ENCODE data around the gene CAMKMT.

Gene CAMKMT

DNA sequence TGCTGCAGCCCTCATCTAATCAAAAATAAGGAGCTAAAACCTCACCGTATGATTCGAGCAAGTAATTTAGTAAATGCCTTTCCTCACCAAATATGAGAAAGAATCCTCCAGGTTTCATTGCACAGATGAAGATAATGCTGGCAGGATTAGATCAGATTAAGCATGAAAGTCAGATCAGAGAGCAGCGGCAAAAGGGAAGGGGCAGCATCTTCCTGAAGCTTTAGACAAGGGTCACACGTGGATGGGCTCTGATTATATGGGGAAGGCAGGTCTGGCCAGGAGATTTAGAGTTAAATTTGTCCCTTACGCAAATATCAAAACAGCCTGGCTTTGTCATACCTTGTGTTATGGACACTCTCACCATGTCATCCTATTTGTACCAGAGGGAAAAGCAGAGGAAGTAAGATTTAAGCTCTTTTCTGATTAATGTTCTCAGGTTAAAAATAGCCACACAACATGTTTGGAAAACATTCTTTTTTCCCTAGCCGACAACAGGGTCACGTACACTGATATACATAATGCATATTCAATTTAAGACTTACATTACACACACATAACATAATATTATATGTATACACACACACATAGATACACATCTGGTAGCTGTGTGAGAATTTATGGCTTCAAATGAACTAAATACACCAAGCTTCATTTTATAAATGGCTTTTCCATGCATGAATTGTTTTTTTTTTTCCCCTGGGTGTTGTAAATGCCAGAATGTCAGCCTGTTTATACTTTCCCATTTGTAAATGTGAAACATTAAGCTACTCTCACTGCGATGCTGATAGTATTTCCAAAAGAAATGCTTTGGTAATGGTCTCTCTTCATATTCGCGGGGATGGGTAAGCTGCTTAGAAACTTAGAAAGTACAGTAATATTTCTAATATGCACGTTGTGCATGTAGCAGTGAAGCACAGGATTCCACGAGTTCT is 383.5 kb downstream of the CAMKMT start:
- DNase-seq (ENCODE audit: low spot score) = no peak

DNA sequence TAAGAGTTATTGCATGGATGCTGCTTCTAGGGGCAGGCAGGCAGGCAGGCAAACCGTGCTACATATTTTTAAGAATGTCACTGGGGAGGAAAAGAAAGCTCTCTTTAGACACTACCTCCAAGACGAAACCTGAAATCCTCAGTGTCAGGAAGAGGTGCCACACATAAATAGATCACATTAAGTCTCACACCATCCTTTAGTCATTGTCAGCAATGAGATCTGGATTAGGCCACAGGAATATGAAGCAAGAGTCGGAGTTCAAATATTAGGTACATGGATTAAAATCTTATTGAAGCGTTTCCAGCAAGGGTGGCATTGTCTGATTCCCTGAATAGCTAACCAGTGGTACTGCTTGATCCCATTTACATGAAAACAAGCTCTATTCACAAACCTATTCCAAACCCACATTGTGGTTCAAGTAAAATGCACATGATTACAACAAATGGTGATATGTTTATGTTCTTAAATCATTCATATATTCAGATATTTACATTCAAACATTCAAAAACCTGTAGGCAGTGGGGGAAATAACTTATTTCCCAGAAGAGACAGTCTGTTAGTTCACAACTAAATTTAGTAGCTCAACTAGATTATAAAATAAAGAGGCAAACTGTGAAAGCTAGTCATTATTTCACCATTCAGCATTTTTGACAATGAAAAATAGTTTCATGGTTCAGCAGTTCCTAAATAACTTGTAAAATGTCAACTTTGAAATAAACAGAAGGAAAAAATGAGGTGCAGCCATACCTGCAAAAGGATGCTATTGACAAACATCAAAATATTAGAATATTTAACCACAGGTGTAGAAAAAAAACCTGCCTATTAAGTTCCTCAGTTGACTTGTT is 384.4 kb downstream of the CAMKMT start:
- no peak for DNase-seq (ENCODE audit: low spot score)

DNA sequence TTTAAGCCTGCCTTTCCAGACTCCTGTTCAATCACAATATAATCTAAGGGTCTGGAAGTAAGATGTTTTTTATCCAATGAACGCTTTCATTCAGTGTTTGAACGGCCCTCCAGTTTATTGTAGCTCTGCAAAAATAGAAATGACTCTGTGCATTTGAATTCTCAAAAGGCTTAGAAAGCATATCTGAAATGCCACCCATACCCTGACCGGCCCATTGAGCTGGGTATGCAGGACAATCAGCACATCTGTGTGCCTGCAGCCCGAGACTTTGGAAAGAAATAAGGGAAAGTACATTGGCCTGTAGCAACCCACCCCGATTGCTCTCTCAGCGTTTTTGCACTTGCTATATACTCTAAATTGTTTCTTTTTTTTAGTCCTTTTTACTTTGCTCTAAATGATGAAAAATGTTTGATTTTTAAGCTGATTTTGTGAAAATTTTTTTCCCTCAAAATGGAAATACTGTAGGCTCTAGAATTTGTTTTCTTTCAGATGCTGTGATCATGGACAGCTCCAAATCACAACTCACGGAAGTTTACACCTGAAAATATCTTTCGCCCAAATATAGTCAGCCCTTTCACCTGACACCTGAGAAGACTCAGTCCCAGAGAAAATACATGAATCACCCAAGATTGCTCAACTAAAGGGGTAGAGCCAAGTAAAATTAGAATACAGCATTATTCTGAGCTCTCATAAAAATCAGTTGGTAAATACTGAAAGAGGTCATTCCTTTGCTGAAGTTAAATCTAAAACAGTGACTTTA is 385.3 kb downstream of the CAMKMT start:
- DNase-seq (ENCODE audit: low spot score) = no peak

DNA sequence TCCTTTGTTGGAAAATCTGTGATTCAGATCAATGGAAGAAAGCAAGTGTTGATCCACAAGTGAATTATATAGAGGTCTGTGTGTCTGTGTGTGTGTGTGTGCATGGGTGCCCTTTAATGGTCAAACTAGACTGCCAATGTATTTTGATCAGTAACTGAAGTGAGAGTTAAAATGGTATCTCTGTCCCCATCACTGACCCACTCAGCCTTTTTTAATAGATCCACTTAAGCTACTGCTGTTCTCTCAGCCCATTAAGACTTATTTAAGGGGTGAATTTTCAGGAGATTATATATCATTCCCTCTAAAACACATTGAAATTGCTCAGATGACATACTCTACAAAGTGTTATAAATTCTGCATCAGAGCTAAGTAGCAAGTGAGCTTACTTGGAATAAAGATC is 386.0 kb downstream of the CAMKMT start:
- no peak for DNase-seq (ENCODE audit: low spot score)

DNA sequence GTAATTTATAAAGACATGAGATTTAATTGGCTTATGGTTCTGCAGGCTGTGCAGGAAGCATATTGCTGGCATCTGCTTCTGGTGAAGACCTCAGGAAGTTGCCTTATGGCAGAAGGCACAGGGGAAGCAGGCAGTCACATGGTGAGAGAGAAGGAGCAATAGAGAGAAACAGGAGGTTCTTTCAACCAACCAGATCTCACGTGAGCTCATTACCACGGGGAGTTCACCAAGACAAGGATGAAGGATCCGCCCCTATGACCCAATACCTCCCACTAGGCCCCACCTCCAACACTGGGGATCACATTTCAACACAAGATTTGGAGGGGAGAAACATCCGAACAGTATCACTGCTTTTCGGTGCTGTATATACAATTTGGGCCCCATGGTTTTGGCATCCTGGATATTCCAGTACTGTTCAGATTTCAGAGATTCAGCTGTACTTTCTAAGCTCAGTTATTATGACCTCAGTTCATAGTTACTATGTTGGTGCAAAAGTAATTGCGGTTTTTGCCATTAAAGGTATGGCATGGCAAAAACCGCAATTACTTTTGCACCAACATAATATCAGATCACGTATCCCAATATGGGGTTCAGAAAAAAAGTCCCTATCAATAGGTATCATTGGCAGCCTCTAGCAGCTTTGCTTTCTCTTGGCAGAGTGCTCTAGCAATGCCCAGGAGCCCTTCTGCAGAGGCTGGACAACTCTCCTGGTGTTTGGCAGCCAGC is 390.2 kb downstream of the CAMKMT start:
- DNase-seq (ENCODE audit: low spot score) = no peak

DNA sequence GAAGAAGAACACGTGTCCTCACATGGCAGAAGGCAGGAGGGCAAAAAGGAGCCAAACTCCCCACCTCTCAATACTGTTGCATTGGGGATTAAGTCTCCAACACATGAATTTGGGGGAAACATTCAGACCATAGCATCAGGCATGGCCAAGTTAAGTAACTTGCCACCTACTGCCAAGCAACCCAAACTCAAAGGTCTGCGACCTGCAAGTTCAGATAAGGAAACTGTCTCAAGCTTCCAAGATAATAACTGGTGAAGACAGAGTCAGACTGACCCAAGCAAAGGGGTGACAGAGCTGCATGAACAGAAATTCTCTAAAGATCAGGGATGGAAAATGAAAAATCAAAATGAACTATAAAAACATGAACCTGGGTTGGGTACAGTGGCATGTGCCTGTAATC is 391.0 kb downstream of the CAMKMT start:
- DNase-seq (ENCODE audit: low spot score) = no peak

DNA sequence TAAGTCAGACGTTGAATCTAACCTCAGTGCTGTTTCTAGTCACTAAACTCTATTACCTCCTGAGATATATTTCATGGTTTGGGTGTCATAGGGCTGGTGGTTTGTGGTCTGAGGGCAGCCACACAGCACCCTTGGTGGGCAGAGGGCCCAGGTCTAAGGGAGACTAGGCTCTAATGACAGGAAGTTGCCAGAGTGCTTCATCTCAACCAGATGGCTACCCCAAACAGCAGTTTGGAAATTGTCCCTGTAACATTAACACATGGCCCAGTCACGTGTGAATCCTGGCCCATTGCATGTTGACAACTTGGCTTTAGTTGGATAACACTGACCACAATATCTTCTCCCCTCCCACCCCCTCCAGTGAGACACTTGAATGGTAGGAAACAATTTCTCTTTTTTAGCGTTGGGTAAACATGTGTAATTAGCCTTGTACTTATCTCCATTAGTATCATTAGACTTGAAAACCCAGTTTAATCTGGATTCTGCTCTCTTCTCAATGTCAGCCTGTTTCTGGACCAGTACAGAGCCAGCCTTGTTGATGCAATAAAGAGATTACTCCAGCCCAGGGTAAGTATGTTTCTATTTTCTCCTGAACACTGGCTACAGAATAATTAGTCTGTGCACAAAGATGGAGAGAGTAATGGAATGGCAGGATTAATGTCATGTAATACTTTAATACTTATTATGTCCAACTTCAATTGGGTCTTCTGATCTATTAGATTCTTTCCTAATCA is 392.0 kb downstream of the CAMKMT start:
- DNase-seq (ENCODE audit: low spot score) = no peak

DNA sequence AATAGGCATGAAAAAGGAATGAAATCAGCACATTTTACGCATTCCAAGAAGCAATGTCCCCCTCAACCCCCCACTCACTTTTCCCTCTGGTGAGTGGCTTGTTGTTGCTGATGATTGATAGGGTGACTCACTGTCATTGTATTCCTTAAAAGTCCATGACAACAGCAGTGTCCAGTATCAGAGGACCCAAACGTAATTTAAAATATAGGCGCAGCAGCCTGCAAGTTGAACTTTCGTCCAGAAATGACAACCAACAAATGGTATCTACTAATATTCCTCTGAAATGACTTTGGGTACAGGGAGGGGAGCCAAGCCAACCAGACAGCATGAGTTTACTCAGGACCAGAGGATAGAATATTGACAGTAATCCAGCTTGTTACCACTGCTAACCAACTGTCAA is 396.8 kb downstream of the CAMKMT start:
- DNase-seq (ENCODE audit: low spot score) = no peak

DNA sequence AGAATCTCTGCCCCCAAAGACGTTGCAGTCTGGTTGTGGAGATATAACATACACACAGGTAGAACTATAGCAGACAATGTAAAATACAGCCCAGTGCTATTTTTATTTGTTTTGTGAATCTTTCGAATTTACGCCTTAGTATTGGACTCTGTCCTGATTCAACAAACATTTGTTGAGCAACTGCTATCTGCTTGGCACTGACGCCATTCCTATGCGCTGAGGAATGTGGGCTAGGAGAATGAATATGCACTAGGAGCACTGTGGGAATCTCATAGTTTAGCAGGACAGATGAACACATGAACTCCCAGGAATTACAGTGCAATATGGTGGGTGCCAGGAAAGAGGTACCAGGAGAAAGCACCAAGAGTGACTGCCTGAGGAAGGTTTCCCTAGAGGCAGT is 398.1 kb downstream of the CAMKMT start:
- no peak for DNase-seq (ENCODE audit: low spot score)

DNA sequence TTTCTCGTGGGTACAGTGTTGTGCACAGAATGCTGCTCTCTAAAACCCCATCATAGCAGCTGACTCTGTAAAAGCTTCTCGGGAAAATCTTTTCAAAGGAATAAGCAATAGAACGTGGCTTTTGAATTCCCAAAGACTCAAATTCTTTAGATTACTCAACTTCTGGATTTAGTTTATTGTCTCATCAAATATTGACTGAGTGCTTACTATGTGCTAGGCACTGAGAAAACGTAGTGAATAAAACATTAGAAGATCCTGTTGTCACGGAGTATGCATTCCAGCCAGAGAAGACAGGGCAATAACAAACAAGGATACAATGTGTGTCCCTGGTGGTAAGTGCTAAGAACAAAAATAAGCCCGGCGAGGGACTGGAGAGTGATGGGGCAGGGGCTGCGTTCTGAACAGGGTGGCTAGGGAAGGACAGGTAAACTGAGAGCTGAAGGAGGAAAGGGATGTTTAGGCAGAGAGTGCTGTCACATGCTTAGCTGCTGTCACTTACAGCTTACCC is 401.6 kb downstream of the CAMKMT start:
- DNase-seq (ENCODE audit: low spot score) = no peak

DNA sequence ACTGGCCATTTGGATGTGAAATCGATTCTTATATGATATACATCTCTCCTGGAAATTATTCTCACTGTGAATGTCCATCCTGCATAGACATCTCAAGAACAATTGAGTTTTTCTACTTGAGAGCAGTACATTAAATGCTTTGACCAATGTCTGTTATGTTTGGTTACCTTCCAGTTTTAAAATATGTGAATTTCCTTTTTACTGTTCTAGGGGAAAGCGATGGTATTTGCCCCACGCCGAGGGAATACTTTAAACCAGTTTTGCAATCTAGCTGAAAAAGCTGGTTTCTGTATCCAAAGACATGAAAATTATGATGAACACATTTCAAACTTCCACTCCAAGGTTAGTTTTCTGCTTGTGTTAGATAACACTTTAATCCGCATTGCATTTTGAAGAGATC is 404.5 kb downstream of the CAMKMT start:
- no peak for DNase-seq (ENCODE audit: low spot score)

DNA sequence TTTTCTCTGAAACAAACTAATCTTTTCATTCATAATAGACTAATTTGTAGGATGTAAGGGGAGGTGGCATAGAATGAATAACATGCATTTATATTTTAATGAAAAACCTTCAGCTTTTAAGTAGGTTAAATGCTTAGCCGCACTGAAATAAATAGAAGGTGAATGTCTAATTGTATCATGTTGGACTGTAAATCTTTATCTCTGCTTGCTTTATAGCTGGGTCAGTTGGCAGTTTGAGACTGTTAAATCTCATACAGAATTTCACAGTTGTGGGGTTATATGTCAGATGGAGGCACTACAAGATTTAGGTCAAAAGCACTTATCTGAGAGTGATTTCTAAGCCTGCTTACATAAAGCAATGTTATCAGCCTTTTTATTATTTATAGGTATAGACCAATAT is 405.0 kb downstream of the CAMKMT start:
- no peak for DNase-seq (ENCODE audit: low spot score)

DNA sequence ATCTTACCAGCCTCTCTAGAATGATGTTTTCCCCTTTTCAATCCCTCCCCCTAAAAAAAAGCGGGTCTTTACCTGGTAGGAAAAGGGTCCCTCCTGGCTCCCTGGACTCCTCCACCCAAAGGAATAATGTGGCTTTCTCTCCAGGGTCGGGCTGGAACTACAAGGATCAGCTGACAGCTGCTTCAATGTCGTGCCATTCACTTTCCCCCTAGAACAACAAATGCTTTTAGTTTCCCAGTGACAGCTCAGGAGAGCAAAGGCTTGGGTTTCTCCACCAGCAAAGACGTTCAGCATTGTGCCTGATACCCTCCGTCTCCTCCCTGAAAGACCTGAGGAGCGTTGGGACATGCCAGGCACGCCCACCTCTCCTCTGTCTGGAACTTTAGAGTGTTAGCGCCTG is 405.9 kb downstream of the CAMKMT start:
- DNase-seq (ENCODE audit: low spot score) = no peak

DNA sequence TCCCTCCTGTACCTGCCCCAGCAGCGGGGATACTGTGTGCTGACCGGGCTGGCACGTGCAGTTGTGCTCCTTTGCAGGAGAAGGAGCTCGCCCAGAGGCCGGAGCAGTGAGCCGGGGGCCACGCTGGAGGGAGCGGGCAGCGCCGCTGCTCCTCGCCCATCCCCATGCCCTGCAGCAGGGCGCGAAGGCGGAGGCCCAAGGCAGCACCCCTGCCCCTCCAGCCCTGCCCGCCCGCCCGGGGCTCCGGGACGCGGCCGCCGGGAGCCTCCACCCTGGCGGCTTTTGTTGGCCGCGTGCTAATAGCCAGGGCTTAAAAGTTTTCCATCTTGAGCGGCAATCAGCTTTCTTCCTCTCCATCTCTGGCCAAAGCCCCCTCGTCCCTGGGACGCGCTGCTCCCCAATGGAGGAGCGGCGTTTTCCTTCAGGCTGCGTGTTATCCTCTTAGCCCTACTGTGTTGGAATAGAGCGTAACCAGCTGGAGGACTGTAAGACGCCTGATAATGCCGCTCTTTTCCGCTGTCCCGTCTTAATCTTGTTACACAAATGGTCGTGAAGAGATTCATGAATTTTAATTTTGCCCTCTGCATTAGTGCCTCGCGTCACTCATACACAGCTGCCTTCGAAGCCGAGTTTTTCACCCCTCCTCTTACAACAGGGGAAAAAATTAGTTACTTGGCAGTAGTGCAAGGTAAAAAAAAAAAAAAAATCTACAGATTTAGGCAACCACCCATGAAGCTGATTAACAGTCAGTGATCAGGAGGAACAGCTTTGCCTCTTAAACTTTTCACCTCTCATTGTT is 406.9 kb downstream of the CAMKMT start:
- no peak for DNase-seq (ENCODE audit: low spot score)

DNA sequence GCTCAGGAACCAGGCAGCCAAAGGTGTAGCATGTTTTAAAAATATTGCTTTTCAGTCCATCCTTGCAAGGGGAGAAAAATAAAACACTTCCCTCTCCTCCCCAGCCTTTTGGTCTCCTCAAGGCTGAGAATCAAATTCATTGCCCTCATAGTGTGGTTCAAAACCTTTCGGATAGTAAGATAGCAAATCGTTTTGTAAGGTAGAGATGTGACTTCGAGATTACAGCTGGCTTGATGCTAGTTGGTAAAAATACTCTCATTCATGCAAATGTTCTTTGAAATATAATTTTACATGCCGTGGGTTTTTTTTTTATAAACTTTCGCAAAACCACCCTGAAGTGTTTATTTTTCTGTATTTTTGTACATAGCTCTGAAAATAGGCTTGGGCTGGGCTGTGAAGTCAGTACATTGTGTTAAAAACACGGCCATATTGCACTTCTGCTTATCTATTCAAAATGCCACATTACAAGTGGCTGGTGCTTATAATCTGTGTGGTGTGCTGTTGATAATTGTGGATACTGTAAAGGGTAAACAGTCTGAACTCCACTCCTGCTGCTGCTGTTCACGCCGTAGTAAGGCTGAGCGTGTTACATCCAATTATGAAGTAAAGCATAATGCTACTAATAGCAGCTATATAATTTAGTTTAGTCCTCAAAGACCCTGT is 407.7 kb downstream of the CAMKMT start:
- DNase-seq (ENCODE audit: low spot score) = no peak

DNA sequence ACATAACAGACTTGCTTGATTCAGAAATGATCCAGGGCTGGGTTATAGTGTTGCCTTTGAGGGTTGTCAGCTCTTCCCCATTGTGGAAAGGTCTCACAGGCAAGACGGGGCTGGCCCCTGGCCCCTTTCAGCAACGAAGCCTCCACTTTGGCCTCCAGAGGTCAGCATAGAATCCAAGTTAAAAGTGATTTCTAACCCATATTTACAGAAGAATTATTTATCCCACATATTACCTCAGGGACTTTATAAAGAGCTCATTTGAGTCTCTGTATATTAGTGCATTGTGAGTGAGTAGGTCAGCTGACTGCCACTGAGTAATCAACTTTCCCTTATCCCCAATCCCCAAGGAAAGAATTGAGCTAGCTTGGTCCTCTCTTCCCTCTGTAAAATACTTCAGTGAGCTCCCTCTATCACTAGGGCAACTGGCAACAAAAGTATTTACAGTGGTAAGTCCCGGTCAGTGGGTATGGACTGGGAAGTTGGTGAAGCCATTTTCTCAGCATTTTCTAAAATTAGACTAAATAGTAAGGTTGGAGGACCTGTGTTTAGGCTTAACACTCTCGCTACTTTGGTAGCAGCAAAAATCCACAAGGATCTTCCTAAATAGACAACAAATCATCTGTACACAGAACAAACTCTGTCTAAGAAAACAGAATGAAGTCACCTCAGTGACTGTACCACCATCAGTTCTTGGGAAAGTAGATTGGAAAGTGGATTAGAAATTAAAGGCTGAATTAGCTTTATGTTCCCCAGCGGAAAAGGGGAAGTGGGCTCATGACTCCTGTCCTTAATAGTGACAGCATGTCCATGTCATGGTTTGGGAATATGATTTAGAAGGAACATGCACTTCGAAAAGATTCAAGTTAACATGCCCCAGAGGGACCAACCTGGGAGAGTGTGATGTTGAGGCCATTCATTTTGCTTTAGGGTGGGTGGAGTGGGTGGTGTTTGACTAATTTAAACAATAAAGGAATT is 408.8 kb downstream of the CAMKMT start:
- DNase-seq (ENCODE audit: low spot score) = no peak

DNA sequence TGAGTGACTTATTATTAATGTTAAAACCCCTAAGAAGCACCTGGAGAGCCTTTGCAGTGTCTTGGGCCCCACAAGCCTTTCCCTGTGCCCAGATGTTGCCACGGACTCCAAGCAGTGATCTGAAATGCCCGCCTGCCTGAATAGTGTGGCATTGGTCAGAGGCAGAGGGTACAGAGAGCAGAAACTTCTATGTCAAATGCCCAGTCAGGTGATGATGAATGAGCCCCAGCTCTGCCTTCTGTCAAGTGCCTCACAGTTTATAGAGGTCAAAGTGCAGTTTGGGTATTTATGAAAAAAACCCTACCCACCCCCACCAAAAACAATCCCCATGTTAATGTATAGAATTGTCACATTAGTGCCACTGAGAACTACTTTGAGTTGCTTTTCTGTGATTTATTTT is 409.8 kb downstream of the CAMKMT start:
- DNase-seq (ENCODE audit: low spot score) = no peak

DNA sequence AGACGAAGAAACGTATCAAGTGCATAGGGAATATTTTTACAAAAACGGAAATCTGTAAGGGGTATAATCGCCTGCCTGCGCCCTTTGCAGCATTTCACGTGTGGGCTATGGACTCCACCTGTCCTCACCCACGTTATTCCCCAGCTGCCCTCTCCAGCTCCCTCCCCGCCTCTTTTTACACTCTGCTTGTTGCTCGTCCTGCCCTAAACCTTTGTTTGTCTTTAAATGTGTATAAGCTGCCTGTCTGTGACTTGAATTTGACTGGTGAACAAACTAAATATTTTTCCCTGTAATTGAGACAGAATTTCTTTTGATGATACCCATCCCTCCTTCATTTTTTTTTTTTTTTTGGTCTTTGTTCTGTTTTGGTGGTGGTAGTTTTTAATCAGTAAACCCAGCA is 410.4 kb downstream of the CAMKMT start:
- DNase-seq (ENCODE audit: low spot score) = no peak

All from left forelimb (tissue), 1 donor.